ENCODE measurements around the gene ROPN1L. TPM values are rescaled to one million over a fixed set of nuclear protein-coding genes. Genes with fewer than 3 reads are reported as not detected.

The ROPN1L gene
- total RNA-seq, 1 experiment from 2014 or later: 0.66 TPM

GRCh38 chr5:10420468-10420867, 21.2 kb upstream of the ROPN1L start (continued):
- TF ChIP-seq ZBTB33 (IDR thresholded peaks at IDR 0.05; ENCODE audit: extremely low read depth, insufficient replicate concordance, low read length): no peak

GRCh38 chr5:10420932-10421331, 20.7 kb upstream of the ROPN1L start:
- H3K9me3 ChIP-seq (ENCODE audit: control insufficient read depth in 1 of 2, insufficient read depth in 1 of 2, low read depth in 1 of 2, low read length in 2 of 2): no peaks in the 10 kb centered on the region
- no peak overlapping the region for H3K27ac ChIP-seq (ENCODE audit: low read depth, low read length)
- intact Hi-C loops (cut with micrococcal nuclease): no loop called here
- RAD21 ChIA-PET (ENCODE audit: low non-redundant PET in 1 of 2, low total read pairs in 2 of 2, uncharacterized antibody in 2 of 2, unreplicated experiment in 2 of 2): no interaction called here
- H3K4me1 ChIP-seq (ENCODE audit: control insufficient read depth in 1 of 2, insufficient read depth in 2 of 2, low read length in 2 of 2): no peaks in the 10 kb centered on the region
- H3K27me3 ChIP-seq (ENCODE audit: insufficient read depth, low read length): no peaks in the 10 kb centered on the region
- BruUV-seq (replicated peaks): no TSS peak
- no peak overlapping the region for H2AFZ ChIP-seq (ENCODE audit: low read depth, low read length, poor library complexity, severe bottlenecking)
- no peaks in the 10 kb centered on the region; the same call in 1 of the 2 replicates for H3K79me2 ChIP-seq (ENCODE audit: insufficient read depth, low read length)
- ATAC-seq: no peak
- peaks cover 25 to 48% of the 10 kb centered on the region in 2 experiments; a peak in 3 of 4 replicates for H3K36me3 ChIP-seq (ENCODE audit: control insufficient read depth in 1 of 2, insufficient read depth in 2 of 2, low read length in 2 of 2)
- no peak overlapping the region for H3K9ac ChIP-seq (ENCODE audit: low read length)
- no peak overlapping the region for H3K4me2 ChIP-seq (ENCODE audit: low read length)
- TF ChIP-seq JUND (IDR thresholded peaks at IDR 0.05) (no peak), SP1 (IDR thresholded peaks at IDR 0.05; ENCODE audit: low read depth) (no peak), EGR1 (IDR thresholded peaks at IDR 0.05; ENCODE audit: low read depth) (no peak), POLR2A (IDR thresholded peaks at IDR 0.05; ENCODE audit: borderline replicate concordance, extremely low read depth, insufficient read depth, insufficient read length) (no peak), TCF7L2 (IDR thresholded peaks at IDR 0.05; ENCODE audit: borderline replicate concordance, extremely low read depth, insufficient read depth, insufficient read length) (no peak), YY1 (IDR thresholded peaks at IDR 0.05; ENCODE audit: extremely low read depth, insufficient replicate concordance, low read depth, low read length) (no peak)
- TF ChIP-seq, protein P1, sequence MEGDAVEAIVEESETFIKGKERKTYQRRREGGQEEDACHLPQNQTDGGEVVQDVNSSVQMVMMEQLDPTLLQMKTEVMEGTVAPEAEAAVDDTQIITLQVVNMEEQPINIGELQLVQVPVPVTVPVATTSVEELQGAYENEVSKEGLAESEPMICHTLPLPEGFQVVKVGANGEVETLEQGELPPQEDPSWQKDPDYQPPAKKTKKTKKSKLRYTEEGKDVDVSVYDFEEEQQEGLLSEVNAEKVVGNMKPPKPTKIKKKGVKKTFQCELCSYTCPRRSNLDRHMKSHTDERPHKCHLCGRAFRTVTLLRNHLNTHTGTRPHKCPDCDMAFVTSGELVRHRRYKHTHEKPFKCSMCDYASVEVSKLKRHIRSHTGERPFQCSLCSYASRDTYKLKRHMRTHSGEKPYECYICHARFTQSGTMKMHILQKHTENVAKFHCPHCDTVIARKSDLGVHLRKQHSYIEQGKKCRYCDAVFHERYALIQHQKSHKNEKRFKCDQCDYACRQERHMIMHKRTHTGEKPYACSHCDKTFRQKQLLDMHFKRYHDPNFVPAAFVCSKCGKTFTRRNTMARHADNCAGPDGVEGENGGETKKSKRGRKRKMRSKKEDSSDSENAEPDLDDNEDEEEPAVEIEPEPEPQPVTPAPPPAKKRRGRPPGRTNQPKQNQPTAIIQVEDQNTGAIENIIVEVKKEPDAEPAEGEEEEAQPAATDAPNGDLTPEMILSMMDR (IDR thresholded peaks at IDR 0.05 in 2 of 3, conservative IDR thresholded peaks at IDR 0.05 in 1 of 3; ENCODE audit: borderline replicate concordance in 1 of 3, insufficient read depth in 1 of 3, low read depth in 2 of 3, low read length in 2 of 3): no peak
- H3K9me2 ChIP-seq (ENCODE audit: insufficient read depth): no peaks in the 10 kb centered on the region
- H4K20me1 ChIP-seq (ENCODE audit: insufficient read depth): no peaks in the 10 kb centered on the region
- DNase-seq (ENCODE audit: low read depth, low spot score): no peak
- CTCF ChIA-PET: no interaction called here
- POLR2A ChIA-PET: no interaction called here
- H3K4me3 ChIP-seq (replicated peaks in 1 of 2; ENCODE audit: low read depth in 1 of 2, low read length in 2 of 2): no peak overlapping the region

All from HCT116 (cell line).